Common myeloid progenitor, CD34-positive (primary cell): ENCODE data around the gene KRTAP2-2.
"Not testable (repeated sequence)": the region's sequence is repeated elsewhere in the genome, so short reads cannot be mapped to it uniquely, and the experiment has no call there.

ENCODE experiments used
- CTCF ChIA-PET: fragments of 350-600 bp; sonication (Branson Sonifier 250); formaldehyde crosslinking; loops from one replicate; lab custom pipeline; 2021; ENCODE audit warnings: antibody characterized with exemption; lab: Charles Lee
- POLR2A ChIA-PET: fragments of 350-600 bp; sonication (Branson Sonifier 250); formaldehyde crosslinking; loops from one replicate; lab custom pipeline; 2021; ENCODE audit warnings: antibody characterized with exemption; lab: Charles Lee
- DNase-seq, 3 donors: peaks; one replicate each; pipeline versions ENCODE4 v3.0.0 to v3.0.0-alpha.2; 2013
- H3K27ac ChIP-seq, 2 experiments: 1 replicate in 1 of 2; 2 replicates in 1 of 2; pipeline ENCODE4 v1.7.0; 2013; ENCODE audit warnings: inconsistent platforms in 2 of 2, low read length in 2 of 2, mild to moderate bottlenecking in 2 of 2, low read depth in 1 of 2, moderate library complexity in 1 of 2; ENCODE audit not compliant: severe bottlenecking in 2 of 2, insufficient read depth in 1 of 2, poor library complexity in 1 of 2
- H3K27me3 ChIP-seq, 5 experiments: replicated peaks in 2 of 5; 1 replicate in 3 of 5; 2 replicates in 2 of 5; pipeline versions ENCODE4 v1.6.1 to v1.7.0; 2013; ENCODE audit warnings: low read length in 4 of 5, mild to moderate bottlenecking in 2 of 5, moderate library complexity in 2 of 5, inconsistent platforms in 1 of 5; ENCODE audit not compliant: insufficient read depth in 5 of 5, control insufficient read depth in 4 of 5
- H3K36me3 ChIP-seq, 4 experiments: 1 replicate in 2 of 4; 2 replicates in 2 of 4; pipeline versions ENCODE4 v1.6.1 to v1.7.0; 2013; ENCODE audit warnings: low read length in 3 of 4, control low read depth in 1 of 4, mild to moderate bottlenecking in 1 of 4; ENCODE audit not compliant: control insufficient read depth in 4 of 4, insufficient read depth in 4 of 4
- H3K4me1 ChIP-seq, 4 experiments: 1 replicate in 3 of 4; 2 replicates in 1 of 4; pipeline versions ENCODE4 v1.6.1 to v1.7.1; 2013; ENCODE audit warnings: low read length in 3 of 4, mild to moderate bottlenecking in 3 of 4, control low read depth in 1 of 4, inconsistent platforms in 1 of 4, moderate library complexity in 1 of 4; ENCODE audit not compliant: control insufficient read depth in 4 of 4, insufficient read depth in 4 of 4; ENCODE audit errors: control extremely low read depth in 1 of 4
- H3K4me3 ChIP-seq, 7 experiments: 1 replicate in 4 of 7; 2 replicates in 3 of 7; pipeline versions ENCODE4 v1.5.1 to v1.7.0; 2013; ENCODE audit warnings: mild to moderate bottlenecking in 7 of 7, low read length in 6 of 7, moderate library complexity in 6 of 7, inconsistent platforms in 2 of 7, low read depth in 2 of 7, control low read depth in 1 of 7; ENCODE audit not compliant: insufficient read depth in 4 of 7, control insufficient read depth in 1 of 7; ENCODE audit errors: extremely low read depth in 1 of 7
- H3K9me3 ChIP-seq, 5 experiments: 1 replicate in 4 of 5; 2 replicates in 1 of 5; pipeline versions ENCODE4 v1.6.1 to v1.7.1; 2013; ENCODE audit warnings: low read length in 4 of 5, mild to moderate bottlenecking in 2 of 5, inconsistent platforms in 1 of 5, low read depth in 1 of 5, moderate library complexity in 1 of 5; ENCODE audit not compliant: control insufficient read depth in 4 of 5, insufficient read depth in 2 of 5; ENCODE audit errors: control extremely low read depth in 1 of 5
- WGBS: methylation state at CpG from one replicate; pipeline ENCODE4 v1.1.5; 2013; ENCODE audit not compliant: insufficient coverage; 5-methylcytosine and 5-hydroxymethylcytosine counted together

KRTAP2-2 gene

DNA sequence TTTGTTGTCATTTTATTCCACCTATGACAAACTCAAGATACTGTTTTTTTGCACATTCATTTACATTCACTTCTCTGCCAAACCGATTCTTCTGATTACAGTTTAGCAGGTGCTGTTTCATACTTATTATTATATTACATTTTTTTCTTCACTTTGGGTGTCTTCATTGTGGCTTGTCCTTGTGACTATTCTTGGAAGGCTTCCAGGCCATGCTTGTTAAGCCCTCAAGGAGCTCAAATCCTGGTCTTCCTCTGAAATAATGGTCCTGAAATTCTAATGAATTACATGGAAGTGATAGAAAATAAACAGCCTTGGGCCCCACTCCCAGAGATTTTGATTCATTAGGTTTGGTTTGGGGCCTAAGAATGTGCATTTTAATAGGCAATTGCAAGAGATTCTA is 9.3 kb upstream of the KRTAP2-2 start:
- DNase-seq: no peak
- no CpG with 5 or more reads among the region's 1 CpG for WGBS
- Histone ChIP-seq H3K27me3 (peaks cover 4 to 25% (median 17%) of the 10 kb centered on the region in 5 experiments), H3K9me3 (no peaks in the 10 kb centered on the region), H3K4me3 (no peak overlapping the region), H3K4me1 (no peaks in the 10 kb centered on the region), H3K36me3 (no peaks in the 10 kb centered on the region), H3K27ac (no peak overlapping the region)
- POLR2A ChIA-PET: no interaction called here
- CTCF ChIA-PET: no interaction called here

DNA sequence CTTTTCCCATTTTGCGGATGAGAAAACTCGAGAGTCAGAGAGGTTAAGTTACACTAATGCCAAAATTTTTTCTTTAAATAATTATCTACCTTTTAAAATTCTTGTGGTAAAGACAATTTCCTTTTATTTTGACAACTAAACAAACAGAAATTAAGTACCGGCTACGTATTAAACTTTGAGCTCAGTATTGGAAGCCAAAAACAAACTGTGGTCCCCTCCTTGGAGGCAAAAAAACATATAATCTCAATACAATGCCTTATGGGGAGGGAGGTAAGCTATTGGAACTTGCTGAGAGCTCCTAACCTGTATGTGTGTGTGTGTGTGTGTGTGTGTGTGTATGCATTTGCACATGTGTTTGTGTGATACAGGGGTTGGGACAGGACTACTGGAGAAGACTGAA is 8.4 kb upstream of the KRTAP2-2 start:
- ChIA-PET CTCF (no interaction called here), POLR2A (no interaction called here)
- Histone ChIP-seq H3K27me3 (peaks cover 4 to 32% (median 20%) of the 10 kb centered on the region in 5 experiments), H3K27ac (no peak overlapping the region), H3K4me3 (no peak overlapping the region), H3K4me1 (no peaks in the 10 kb centered on the region), H3K36me3 (no peaks in the 10 kb centered on the region), H3K9me3 (no peaks in the 10 kb centered on the region)
- WGBS: no CpG with 5 or more reads among the region's 4 CpGs
- DNase-seq: no peak

DNA sequence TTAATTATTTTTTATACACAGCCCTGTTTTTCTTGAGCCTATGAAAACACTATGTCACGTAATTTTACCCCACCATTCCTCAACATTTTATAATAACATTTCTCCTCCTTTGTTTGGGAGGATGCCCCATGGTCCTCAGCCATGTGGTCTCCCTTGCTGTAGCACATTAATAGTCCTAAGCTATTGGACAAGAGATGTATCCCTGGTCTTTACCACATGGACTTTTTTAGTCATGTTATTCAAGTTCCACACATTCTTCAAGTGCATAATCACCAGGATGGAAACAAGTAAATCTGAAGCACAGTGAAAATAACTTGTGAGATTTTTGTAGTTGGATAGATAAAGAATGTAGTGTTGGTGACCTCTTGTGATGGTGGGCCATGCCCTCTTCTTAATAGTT is 6.9 kb upstream of the KRTAP2-2 start:
- H3K27ac ChIP-seq: no peak overlapping the region
- DNase-seq: no peak
- WGBS: no CpG with 5 or more reads among the region's 1 CpG

DNA sequence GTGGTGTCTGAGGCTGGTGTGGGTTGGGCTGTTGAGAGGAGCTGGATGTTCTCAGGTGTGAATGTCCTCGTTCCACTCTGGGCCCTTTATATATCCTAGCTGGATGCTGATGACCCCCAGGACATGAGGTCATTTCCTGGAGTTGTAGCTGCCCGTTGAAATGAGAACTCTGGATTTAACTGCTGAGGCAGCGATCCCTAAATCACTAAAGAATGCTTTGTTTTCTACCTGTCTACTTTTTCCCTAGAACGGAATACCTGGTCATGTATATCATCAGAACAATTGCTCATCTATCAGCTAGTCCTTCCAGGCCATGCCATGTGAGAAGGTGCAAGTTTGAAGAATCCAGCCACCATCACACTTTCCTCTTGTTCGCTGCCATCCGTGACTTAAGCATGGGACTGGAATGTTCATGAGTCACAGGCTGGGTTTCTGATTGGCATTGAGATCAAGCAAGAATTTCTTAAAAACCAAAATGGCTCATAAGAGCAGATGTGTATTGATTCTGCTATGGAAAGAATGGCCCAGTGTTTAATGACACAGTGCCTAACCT is 5.1 kb upstream of the KRTAP2-2 start, which contains the start of gene KRTAP2-3:
Gene KRTAP2-3 (minus strand): TSS at position 63 of the 553 bp plus-strand sequence. CDS start 64 bp downstream, outside the sequence.
- Histone ChIP-seq H3K4me1 (no peaks in the 10 kb centered on the region), H3K27me3 (peaks cover 4 to 41% (median 20%) of the 10 kb centered on the region in 5 experiments), H3K36me3 (no peaks in the 10 kb centered on the region), H3K4me3 (no peak within 1 kb of the TSS), H3K9me3 (peaks cover 0 to 4% (median 0%) of the 10 kb centered on the region in 5 experiments), H3K27ac (no peak within 1 kb of the TSS)
- DNase-seq: no peak
- ChIA-PET CTCF (no interaction called here), POLR2A (no interaction called here)
- 78% methylated on average over 5 of the region's 6 CpGs for WGBS

More for the DNA sequence above, 6.9 kb upstream of the KRTAP2-2 start:
- Histone ChIP-seq H3K36me3 (no peaks in the 10 kb centered on the region), H3K4me3 (no peak overlapping the region), H3K27me3 (peaks cover 4 to 39% (median 20%) of the 10 kb centered on the region in 5 experiments), H3K4me1 (no peaks in the 10 kb centered on the region), H3K9me3 (peaks cover 0 to 4% (median 0%) of the 10 kb centered on the region in 5 experiments)
- ChIA-PET POLR2A (no interaction called here), CTCF (no interaction called here)

DNA sequence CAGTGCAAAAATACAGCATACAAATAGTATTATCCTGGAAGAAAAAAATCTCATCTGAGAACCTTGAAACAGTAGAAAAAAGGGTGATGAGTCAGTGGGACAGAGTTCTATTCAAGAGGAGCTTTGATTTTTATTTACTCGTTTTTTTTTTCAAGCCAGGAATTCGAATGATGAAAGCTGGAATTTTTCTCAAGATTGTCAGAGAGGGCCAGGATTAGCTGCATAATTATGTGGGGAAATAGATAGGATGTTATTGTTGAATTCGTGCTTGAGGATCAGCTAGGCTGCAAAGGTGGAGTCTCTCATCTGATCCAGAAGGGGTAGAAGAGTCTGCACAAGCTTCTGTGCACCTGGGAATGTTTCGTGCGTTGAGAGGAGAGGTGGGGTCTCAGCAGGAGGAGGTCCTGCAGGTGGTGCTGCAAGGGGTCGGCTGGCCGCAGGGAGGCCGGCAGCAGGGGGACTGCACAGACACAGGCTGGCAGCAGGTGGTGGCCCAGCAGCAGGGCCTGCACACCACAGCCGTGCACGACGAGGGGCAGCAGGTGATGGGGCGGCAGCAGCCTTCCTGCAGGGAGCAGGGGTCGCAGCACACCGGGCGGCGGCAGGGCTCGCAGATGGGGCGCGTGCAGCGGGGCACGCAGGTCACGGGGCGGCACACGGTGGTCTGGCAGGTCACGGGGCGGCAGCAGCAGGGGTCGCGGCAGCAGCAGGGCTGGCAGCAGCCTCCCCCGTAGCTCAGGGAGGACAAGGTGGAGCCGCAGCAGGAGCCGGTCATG is 4.4 kb upstream of the KRTAP2-2 start:
- H3K27ac ChIP-seq, H3K9me3 ChIP-seq, H3K36me3 ChIP-seq, POLR2A ChIA-PET, H3K4me1 ChIP-seq, DNase-seq, H3K4me3 ChIP-seq: not testable (repeated sequence)
- CTCF ChIA-PET: interaction anchor here (1.1 to 1.3 kb wide), 2 partner anchors 9 to 263 kb away, joined by 3 to 4 read pairs; no protein-coding TSS in a partner anchor
- 69% methylated on average over 5 of the region's 31 CpGs for WGBS
- peaks cover 4 to 41% (median 20%) of the 10 kb centered on the region in 5 experiments for H3K27me3 ChIP-seq

DNA sequence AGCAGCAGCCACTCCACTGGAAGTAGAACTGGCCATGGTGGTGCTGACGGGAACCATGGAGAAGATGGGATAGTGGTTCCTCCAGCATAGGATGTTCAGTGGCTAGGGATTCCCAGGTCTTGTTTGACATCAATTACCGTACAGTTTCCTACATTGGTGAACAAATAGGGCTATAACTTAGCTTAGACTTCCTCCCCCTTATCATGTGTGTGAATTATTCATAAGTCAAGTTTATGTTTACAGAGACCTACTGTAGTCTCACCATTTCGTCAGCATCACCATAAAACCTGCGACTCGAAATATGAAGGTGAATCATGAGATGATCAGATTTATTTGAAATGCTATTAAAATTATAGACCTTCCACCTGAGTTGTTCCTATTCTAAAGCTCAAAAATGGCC is 3.7 kb upstream of the KRTAP2-2 start:
- WGBS: 100% methylated on average over 1 of the region's 5 CpGs
- no peak for DNase-seq
- no peak overlapping the region for H3K27ac ChIP-seq
- H3K4me3 ChIP-seq: no peak overlapping the region
- ChIA-PET POLR2A (no interaction called here), CTCF (interaction anchor here (1.1 to 1.3 kb wide), 2 partner anchors 10 to 264 kb away, joined by 3 to 4 read pairs; no protein-coding TSS in a partner anchor)
- H3K9me3 ChIP-seq: peaks cover 0 to 4% (median 0%) of the 10 kb centered on the region in 5 experiments
- peaks cover 4 to 41% (median 20%) of the 10 kb centered on the region in 5 experiments for H3K27me3 ChIP-seq
- H3K4me1 ChIP-seq: no peaks in the 10 kb centered on the region
- no peaks in the 10 kb centered on the region for H3K36me3 ChIP-seq

DNA sequence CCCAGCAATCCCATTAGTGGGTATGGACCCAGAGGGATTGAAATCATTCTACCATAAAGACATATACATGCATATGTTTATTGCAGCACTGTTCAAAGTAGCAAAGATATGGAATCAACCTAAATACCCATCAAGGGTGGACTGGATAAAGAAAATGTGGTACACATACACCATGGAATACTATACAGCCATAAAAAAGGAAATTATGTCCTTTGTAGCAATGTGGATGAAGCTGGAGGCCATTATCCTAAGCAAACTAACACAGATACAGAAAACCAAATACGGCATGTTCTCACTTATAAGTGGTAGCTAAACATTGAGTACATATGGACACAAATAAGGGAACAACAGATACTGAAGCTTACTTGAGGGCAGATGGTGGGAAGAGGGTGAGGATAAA is 2.5 kb upstream of the KRTAP2-2 start:
- WGBS: no CpG with 5 or more reads among the region's 1 CpG
- H3K36me3 ChIP-seq: no peaks in the 10 kb centered on the region
- no peaks in the 10 kb centered on the region for H3K4me1 ChIP-seq
- DNase-seq: no peak
- no peak overlapping the region for H3K27ac ChIP-seq
- no peak overlapping the region for H3K4me3 ChIP-seq
- peaks cover 4 to 39% (median 20%) of the 10 kb centered on the region in 5 experiments for H3K27me3 ChIP-seq
- ChIA-PET POLR2A (no interaction called here), CTCF (no interaction called here)
- H3K9me3 ChIP-seq: peaks cover 0 to 4% (median 2%) of the 10 kb centered on the region in 5 experiments
